IMR-90 (cell line): ENCODE results near the gene GAS5. TPM values are rescaled to one million over a fixed set of nuclear protein-coding genes. Genes with fewer than 3 reads are reported as not detected.
"Not testable (repeated sequence)": the region's sequence is repeated elsewhere in the genome, so short reads cannot be mapped to it uniquely, and the experiment has no call there.

Source experiments
- ATAC-seq: fragments of 200-7000 bp; cut with Tn5 transposase; 2 replicates; pipeline ENCODE4 v1.9.1; 2020; ENCODE audit warnings: low read depth, mild to moderate bottlenecking, moderate library complexity
- BruUV-seq: library from RNA; stranded (reverse); fragments of 400-500 nt; replicated peaks from 2 replicates; lab custom pipeline; 2021; lab: Mats Ljungman, UMichigan
- CTCF ChIA-PET: fragments of 300-600 bp; formaldehyde crosslinking; extraction: SDS; loops from one replicate; lab custom pipeline; 2021; ENCODE audit warnings: antibody characterized with exemption; lab: Yijun Ruan, JAX
- POLR2A ChIA-PET: fragments of 300-600 bp; sonication (Branson Sonifier 250); formaldehyde crosslinking; loops from one replicate; lab custom pipeline; 2022; ENCODE audit warnings: antibody characterized with exemption; ENCODE audit not compliant: unreplicated experiment; lab: Charles Lee
- DNase-seq: peaks from one replicate; pipeline ENCODE4 v3.0.0; 2013
- H2AFZ ChIP-seq: replicated peaks from 2 replicates; pipeline ENCODE3; 2013; ENCODE audit warnings: low read length, mild to moderate bottlenecking; ENCODE audit not compliant: poor library complexity
- H2AK5ac ChIP-seq: 2 replicates; pipeline ENCODE4 v1.6.1; 2013; ENCODE audit warnings: low read depth, low read length, inconsistent platforms
- H2AK9ac ChIP-seq: replicated peaks from 2 replicates; pipeline ENCODE3; 2013; ENCODE audit warnings: mild to moderate bottlenecking, low read depth, low read length, moderate library complexity; ENCODE audit not compliant: poor library complexity
- H2BK120ac ChIP-seq: 2 replicates; pipeline ENCODE4 v1.6.1; 2013; ENCODE audit warnings: low read depth, low read length, inconsistent platforms
- H2BK15ac ChIP-seq: 3 replicates; pipeline ENCODE4 v1.6.1; 2013; ENCODE audit warnings: low read depth, low read length, inconsistent platforms
- H2BK20ac ChIP-seq: 2 replicates; pipeline ENCODE4 v1.6.1; 2013; ENCODE audit warnings: low read depth, mild to moderate bottlenecking, inconsistent platforms, low read length, moderate library complexity
- H2BK5ac ChIP-seq: 2 replicates; pipeline ENCODE4 v1.6.1; 2013; ENCODE audit warnings: mild to moderate bottlenecking, low read depth, low read length, inconsistent platforms; ENCODE audit not compliant: poor library complexity, severe bottlenecking
- H3K14ac ChIP-seq: replicated peaks from 2 replicates; pipeline ENCODE4 v1.6.1; 2013; ENCODE audit warnings: low read depth, low read length, inconsistent platforms
- H3K18ac ChIP-seq: 2 replicates; pipeline ENCODE4 v1.6.1; 2013; ENCODE audit warnings: low read depth, low read length, control low read depth
- H3K23ac ChIP-seq: 2 replicates; pipeline ENCODE4 v1.6.1; 2013; ENCODE audit warnings: low read depth, low read length, inconsistent platforms
- H3K27ac ChIP-seq: 2 replicates; pipeline ENCODE4 v1.5.1; 2013; ENCODE audit warnings: mild to moderate bottlenecking, control low read depth, low read length; ENCODE audit not compliant: insufficient read depth
- H3K27me3 ChIP-seq: 2 replicates; pipeline ENCODE4 v1.6.1; 2013; ENCODE audit warnings: low read length; ENCODE audit not compliant: control insufficient read depth, insufficient read depth
- H3K36me3 ChIP-seq: 2 replicates; pipeline ENCODE4 v1.6.1; 2013; ENCODE audit warnings: low read length, mixed read lengths; ENCODE audit not compliant: control insufficient read depth, insufficient read depth
- H3K4ac ChIP-seq: 2 replicates; pipeline ENCODE4 v1.6.1; 2013; ENCODE audit warnings: low read depth, low read length, inconsistent platforms
- H3K4me1 ChIP-seq: 2 replicates; pipeline ENCODE4 v1.6.1; 2013; ENCODE audit warnings: low read length, mixed read lengths; ENCODE audit not compliant: control insufficient read depth, insufficient read depth
- H3K4me2 ChIP-seq: 2 replicates; pipeline ENCODE4 v1.6.1; 2013; ENCODE audit warnings: low read depth, mild to moderate bottlenecking, control low read depth, low read length, moderate library complexity
- H3K4me3 ChIP-seq: 2 replicates; pipeline ENCODE4 v1.5.1; 2013; ENCODE audit warnings: low read depth, mild to moderate bottlenecking, control low read depth, low read length, moderate library complexity; ENCODE audit not compliant: insufficient read depth
- H3K56ac ChIP-seq: 2 replicates; pipeline ENCODE4 v1.6.1; 2013; ENCODE audit warnings: low read length, inconsistent platforms; ENCODE audit not compliant: insufficient read depth; ENCODE audit errors: extremely low read depth
- H3K79me1 ChIP-seq, 2 experiments: 2 replicates each; pipeline ENCODE4 v1.6.1; 2013; ENCODE audit warnings: low read length in 2 of 2, inconsistent platforms in 1 of 2, low read depth in 1 of 2
- H3K9ac ChIP-seq: 2 replicates; pipeline ENCODE4 v1.6.1; 2013; ENCODE audit warnings: low read depth, low read length, control low read depth
- H3K9me1 ChIP-seq: 2 replicates; pipeline ENCODE4 v1.6.1; 2013; ENCODE audit warnings: low read length, inconsistent platforms; ENCODE audit not compliant: insufficient read depth
- H3K9me3 ChIP-seq: 2 replicates; pipeline ENCODE4 v1.6.1; 2013; ENCODE audit warnings: low read length; ENCODE audit not compliant: control insufficient read depth, insufficient read depth
- H4K20me1 ChIP-seq: 2 replicates; pipeline ENCODE4 v1.6.1; 2013; ENCODE audit warnings: low read length, inconsistent platforms; ENCODE audit not compliant: insufficient read depth
- H4K5ac ChIP-seq: 2 replicates; pipeline ENCODE4 v1.6.1; 2013; ENCODE audit warnings: mild to moderate bottlenecking, low read depth, low read length, control low read depth
- H4K8ac ChIP-seq, 2 experiments: 2 replicates each; pipeline ENCODE4 v1.6.1; 2013; ENCODE audit warnings: low read depth in 2 of 2, low read length in 2 of 2, control low read depth in 1 of 2, inconsistent platforms in 1 of 2
- H4K91ac ChIP-seq: 2 replicates; pipeline ENCODE4 v1.6.1; 2013; ENCODE audit warnings: low read depth, low read length, inconsistent platforms; ENCODE audit not compliant: insufficient read depth
- POLR2A ChIP-seq: IDR thresholded peaks from 2 replicates; pipeline ENCODE4 v1.6.1; 2012; ENCODE audit warnings: mild to moderate bottlenecking, low read depth, low read length
- WGBS, 2 experiments: methylation state at CpG; one replicate each; pipeline versions ENCODE4 v1.1.5 to v1.1.7; 2013; ENCODE audit warnings: missing lambda C conversion rate in 2 of 2; ENCODE audit not compliant: insufficient read length in 1 of 2; ENCODE audit errors: extremely low coverage in 2 of 2; 5-methylcytosine and 5-hydroxymethylcytosine counted together
- dilution Hi-C: fragments of 300-500 bp; cut with HindIII; formaldehyde crosslinking; loops from one replicate; pipeline ENCODE4 v1.14.3; 2018; ENCODE audit warnings: low sequenced_read_pairs; ENCODE audit not compliant: unreplicated experiment
- in situ Hi-C: fragments of 300-500 bp; cut with MboI; formaldehyde crosslinking; loops from 3 replicates; pipeline ENCODE4 v1.14.3; 2019; ENCODE audit warnings: low sequenced_read_pairs, inconsistent platforms, mixed read lengths
- intact Hi-C: fragments of 100-400 bp; cut with micrococcal nuclease; formaldehyde crosslinking; loops from 2 replicates; pipeline ENCODE4 v1.10.0; 2022
- polyA plus RNA-seq, 3 experiments: library from polyadenylated mRNA; depleted of rRNA; stranded (reverse); fragments of >200 nt; gene quantifications; 2 replicates each; pipeline ENCODE4 v1.2.3, GENCODE V29; 2012; ENCODE audit warnings: low replicate concordance in 1 of 3
- total RNA-seq: library from RNA; depleted of rRNA; stranded (reverse); fragments of >200 nt; gene quantifications from 2 replicates; pipeline ENCODE4 v1.2.3, GENCODE V29; 2012

The GAS5 gene
- total and polyA plus RNA-seq, 2 of the 4 experiments (the other 2 are of a cell fraction), result 380 to 737 TPM

- peaks cover 47% of the 10 kb centered on the region for H3K36me3 ChIP-seq
- H3K23ac ChIP-seq, H2BK120ac ChIP-seq, dilution Hi-C loops, H3K4me3 ChIP-seq, H3K9ac ChIP-seq, H3K27me3 ChIP-seq, H4K5ac ChIP-seq, H3K56ac ChIP-seq, H2AFZ ChIP-seq, H2BK5ac ChIP-seq, H3K4ac ChIP-seq, H2AK9ac ChIP-seq, H3K27ac ChIP-seq, CTCF ChIA-PET, H3K14ac ChIP-seq, BruUV-seq, H2AK5ac ChIP-seq, H3K18ac ChIP-seq, H3K9me1 ChIP-seq, in situ Hi-C loops, POLR2A ChIA-PET, H3K4me1 ChIP-seq, H3K9me3 ChIP-seq, intact Hi-C loops, H2BK15ac ChIP-seq, H2BK20ac ChIP-seq, H4K91ac ChIP-seq, H3K4me2 ChIP-seq: not testable (repeated sequence)
- peak; percentile 47 for DNase-seq
- WGBS, 2 experiments, result 96% methylated on average over 4 of the region's 13 CpGs; no CpG with 5 or more reads in 1 of the 2 experiments
- H4K20me1 ChIP-seq, result peaks cover 63% of the 10 kb centered on the region
- peak overlapping the region in 1 of 2 experiments; percentile 26; a peak in 1 of 4 replicates for H4K8ac ChIP-seq
- ATAC-seq, result peak; percentile 3
- peak; percentile 7; the same call in 1 of the 2 replicates for TF ChIP-seq POLR2A
- peaks cover 9 to 31% of the 10 kb centered on the region in 2 experiments; a peak in 3 of 4 replicates for H3K79me1 ChIP-seq
Measured at GRCh38 chr1:173862146-173862768, 5.5 kb downstream of the GAS5 start.
